Measurements from ENCODE around the gene CIB4.

Gene CIB4

GRCh38 chr2:26563686-26564085 lies 77.5 kb downstream of the CIB4 start:
- DNase-seq = no peak

- no peak for DNase-seq
These were observed 78.1 kb downstream of the CIB4 start for GRCh38 chr2:26562811-26563645.

GRCh38 chr2:26561918-26562810 lies 79.0 kb downstream of the CIB4 start:
- DNase-seq = peak; percentile 2

- no peak for DNase-seq
These were observed 79.8 kb downstream of the CIB4 start for GRCh38 chr2:26561376-26561775.

- no peak for DNase-seq
These were observed 80.3 kb downstream of the CIB4 start for GRCh38 chr2:26560892-26561291.

GRCh38 chr2:26559556-26559955 lies 81.6 kb downstream of the CIB4 start:
- DNase-seq = no peak

- DNase-seq = no peak
These were observed 82.1 kb downstream of the CIB4 start for GRCh38 chr2:26559044-26559405.

GRCh38 chr2:26558271-26559043 lies 82.7 kb downstream of the CIB4 start:
- DNase-seq = no peak

- DNase-seq = no peak
These were observed 83.8 kb downstream of the CIB4 start for GRCh38 chr2:26557244-26557925.

- no peak for DNase-seq
These were observed 84.6 kb downstream of the CIB4 start for GRCh38 chr2:26556309-26557243.

- no peak for DNase-seq
These were observed 85.7 kb downstream of the CIB4 start for GRCh38 chr2:26555246-26556133.

GRCh38 chr2:26552641-26553374 lies 88.4 kb downstream of the CIB4 start:
- DNase-seq = no peak

GRCh38 chr2:26550276-26551015 lies 90.7 kb downstream of the CIB4 start:
- DNase-seq = no peak

GRCh38 chr2:26542676-26543505 lies 98.3 kb downstream of the CIB4 start:
- DNase-seq = no peak

GRCh38 chr2:26542194-26542455 lies 99.0 kb downstream of the CIB4 start:
- peak; percentile 80 for DNase-seq

GRCh38 chr2:26541401-26542193 lies 99.6 kb downstream of the CIB4 start:
- DNase-seq = peak; percentile 80

GRCh38 chr2:26540961-26541360 lies 100.2 kb downstream of the CIB4 start:
- no peak for DNase-seq
